Mononuclear cell (primary cell): ENCODE data around the gene SLC25A29. TPM values are rescaled to one million over a fixed set of nuclear protein-coding genes. Genes with fewer than 3 reads are reported as not detected.
A peak's percentile ranks its signal among the peaks of the same experiment; 100 is the strongest.
"Not testable (repeated sequence)": the region's sequence is repeated elsewhere in the genome, so short reads cannot be mapped to it uniquely, and the experiment has no call there.

Experiments used
- H3K27me3 ChIP-seq: 2 replicates; pipeline ENCODE4 v1.6.0; 2011; ENCODE audit warnings: low read length, control low read depth; ENCODE audit not compliant: insufficient read depth
- H3K4me1 ChIP-seq: 2 replicates; pipeline ENCODE4 v1.5.1; 2011; ENCODE audit warnings: mild to moderate bottlenecking, low read length, control low read depth; ENCODE audit not compliant: insufficient read depth
- H3K4me3 ChIP-seq: 2 replicates; pipeline ENCODE4 v1.5.1; 2011; ENCODE audit warnings: mild to moderate bottlenecking, low read length, moderate library complexity
- H3K9me3 ChIP-seq: 2 replicates; pipeline ENCODE4 v1.5.1; 2011; ENCODE audit warnings: low read depth, mild to moderate bottlenecking, control low read depth, low read length
- total RNA-seq: library from RNA; depleted of rRNA; stranded (reverse); fragments of >200 nt; gene quantifications from one replicate; pipeline ENCODE4 v1.2.3, GENCODE V29; 2012

The SLC25A29 gene
- total RNA-seq, 1 donor: 9.2 TPM

- peak overlapping the region; percentile 68 for H3K4me3 ChIP-seq
- H3K9me3 ChIP-seq: no peaks in the 10 kb centered on the region
- peaks cover 20% of the 10 kb centered on the region for H3K4me1 ChIP-seq
These were observed 20.3 kb downstream of the SLC25A29 start for GRCh38 chr14:100285913-100286400.

GRCh38 chr14:100285021-100285912, 21.0 kb downstream of the SLC25A29 start:
- Histone ChIP-seq H3K4me1 (peaks cover 17% of the 10 kb centered on the region), H3K9me3 (no peaks in the 10 kb centered on the region), H3K27me3 (no peaks in the 10 kb centered on the region), H3K4me3 (peak overlapping the region; percentile 68)

More at GRCh38 chr14:100285913-100286400, 20.3 kb downstream of the SLC25A29 start:
- H3K27me3 ChIP-seq: no peaks in the 10 kb centered on the region

DNA sequence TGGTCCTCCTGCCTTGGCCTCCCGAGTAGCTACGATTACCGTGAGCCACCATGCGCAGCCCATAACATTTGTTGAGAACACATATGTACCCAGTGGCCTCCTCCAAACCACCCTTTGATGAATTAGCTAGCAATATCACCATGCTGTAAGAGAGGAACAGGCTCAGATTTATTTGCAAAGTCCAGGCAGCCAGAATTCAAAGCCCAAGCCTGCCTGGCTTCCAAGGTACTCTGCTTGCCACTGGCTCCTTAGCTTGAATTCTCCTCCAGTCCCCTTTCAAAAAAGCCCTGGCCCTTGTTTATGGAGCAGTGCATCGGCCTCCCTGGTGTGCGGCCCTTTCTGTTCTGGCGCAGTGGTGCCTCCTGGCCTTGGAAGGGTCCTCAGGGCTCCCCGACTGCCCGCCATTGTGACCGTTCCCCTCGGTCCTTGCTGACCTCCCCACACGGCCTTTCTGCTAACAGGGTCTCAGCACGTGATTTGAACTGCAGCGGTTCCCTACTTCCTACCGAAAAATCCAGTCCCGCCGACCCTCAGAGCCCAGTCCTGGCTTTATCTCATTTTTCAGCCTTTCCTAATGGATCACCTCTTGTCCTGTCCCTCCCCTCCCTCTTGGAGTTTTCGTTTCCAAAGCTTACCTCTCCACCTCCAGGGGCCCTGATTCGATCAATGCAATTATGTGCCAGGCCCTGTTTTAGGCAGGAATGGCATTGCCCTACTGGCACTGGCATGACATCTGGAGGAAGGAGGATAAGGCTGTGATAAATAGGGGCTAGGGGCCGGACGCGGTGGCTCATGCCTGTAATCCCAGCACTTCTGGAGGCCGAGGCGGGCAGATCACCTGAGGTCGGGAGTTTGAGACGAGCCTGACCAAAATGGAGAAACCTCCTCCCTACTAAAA, 22.0 kb downstream of the SLC25A29 start:
- no peaks in the 10 kb centered on the region for H3K9me3 ChIP-seq
- no peaks in the 10 kb centered on the region for H3K27me3 ChIP-seq
- peaks cover 14% of the 10 kb centered on the region for H3K4me1 ChIP-seq
- H3K4me3 ChIP-seq: no peak overlapping the region

- peaks cover 22% of the 10 kb centered on the region for H3K4me1 ChIP-seq
- not testable (repeated sequence) for H3K4me3 ChIP-seq, H3K27me3 ChIP-seq, H3K9me3 ChIP-seq
These were observed 22.8 kb downstream of the SLC25A29 start for GRCh38 chr14:100283436-100283835.

- Histone ChIP-seq H3K9me3 (no peaks in the 10 kb centered on the region), H3K27me3 (no peaks in the 10 kb centered on the region), H3K4me1 (peaks cover 24% of the 10 kb centered on the region), H3K4me3 (no peak overlapping the region)
These were observed 23.4 kb downstream of the SLC25A29 start for GRCh38 chr14:100282766-100283419.

DNA sequence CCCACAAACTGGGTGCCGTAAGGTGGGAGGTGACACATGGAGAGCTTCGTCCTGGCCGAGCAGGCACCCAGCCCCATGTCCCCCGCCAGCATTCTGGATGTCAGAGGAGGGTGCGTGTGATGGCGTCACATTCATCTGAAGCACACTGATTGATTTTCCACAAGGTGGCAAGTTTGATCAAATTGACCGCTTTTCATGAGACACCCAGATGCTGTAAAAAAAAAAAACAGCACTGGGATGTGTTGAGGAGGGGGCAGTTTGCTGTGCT, 24.2 kb downstream of the SLC25A29 start:
- Histone ChIP-seq H3K4me1 (peaks cover 24% of the 10 kb centered on the region), H3K4me3 (no peak overlapping the region), H3K9me3 (no peaks in the 10 kb centered on the region), H3K27me3 (no peaks in the 10 kb centered on the region)

- Histone ChIP-seq H3K4me3 (no peak overlapping the region), H3K27me3 (no peaks in the 10 kb centered on the region), H3K9me3 (no peaks in the 10 kb centered on the region), H3K4me1 (peaks cover 24% of the 10 kb centered on the region)
These were observed 24.8 kb downstream of the SLC25A29 start for GRCh38 chr14:100281286-100282082.

GRCh38 chr14:100279563-100279962, 26.7 kb downstream of the SLC25A29 start:
- Histone ChIP-seq H3K4me3 (no peak overlapping the region), H3K9me3 (no peaks in the 10 kb centered on the region), H3K27me3 (no peaks in the 10 kb centered on the region), H3K4me1 (peaks cover 21% of the 10 kb centered on the region)

DNA sequence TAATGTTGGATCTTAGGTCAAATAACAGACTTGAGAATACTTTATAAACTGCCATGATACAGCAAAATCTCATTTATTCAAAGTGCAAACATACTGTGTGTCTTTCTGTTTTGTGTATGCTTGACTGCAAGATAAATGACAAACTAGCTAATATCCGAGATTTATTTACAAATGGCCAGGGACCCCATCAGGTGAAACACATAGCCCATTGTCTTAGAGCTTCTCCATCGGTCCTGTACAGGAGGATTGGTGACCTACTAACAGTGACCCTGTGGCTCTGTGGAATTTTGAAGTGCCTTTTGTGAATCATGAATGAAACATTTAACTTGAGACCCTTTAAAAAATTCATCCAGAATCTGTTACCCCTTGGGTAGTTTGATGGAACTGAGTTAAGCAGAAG, 27.1 kb downstream of the SLC25A29 start:
- H3K4me1 ChIP-seq: peaks cover 20% of the 10 kb centered on the region
- no peaks in the 10 kb centered on the region for H3K9me3 ChIP-seq
- H3K27me3 ChIP-seq: no peaks in the 10 kb centered on the region
- no peak overlapping the region for H3K4me3 ChIP-seq

GRCh38 chr14:100278702-100279101, 27.5 kb downstream of the SLC25A29 start:
- no peaks in the 10 kb centered on the region for H3K27me3 ChIP-seq
- no peaks in the 10 kb centered on the region for H3K9me3 ChIP-seq
- no peak overlapping the region for H3K4me3 ChIP-seq
- H3K4me1 ChIP-seq: peaks cover 20% of the 10 kb centered on the region

DNA sequence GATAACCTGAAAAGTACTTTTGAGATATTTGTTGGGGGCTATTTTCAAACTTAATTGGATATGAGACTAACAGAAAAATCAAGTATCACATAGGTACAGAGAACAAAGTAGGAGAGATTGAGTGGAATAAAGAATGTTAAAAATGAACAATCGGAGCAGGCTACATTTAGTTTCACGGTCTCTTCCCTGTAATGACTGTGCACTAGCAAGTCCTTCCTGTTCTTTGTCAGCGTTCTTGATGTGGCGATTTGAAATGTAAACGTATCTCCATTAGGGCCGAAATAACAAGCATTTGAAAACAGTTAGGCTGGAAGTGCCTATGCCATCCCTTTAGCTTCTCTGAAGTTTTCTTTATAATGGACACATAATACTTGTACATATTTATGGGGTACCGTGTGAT, 31.0 kb downstream of the SLC25A29 start:
- Histone ChIP-seq H3K4me1 (peaks cover 20% of the 10 kb centered on the region), H3K27me3 (no peaks in the 10 kb centered on the region), H3K4me3 (no peak overlapping the region), H3K9me3 (no peaks in the 10 kb centered on the region)

GRCh38 chr14:100274250-100274649, 32.0 kb downstream of the SLC25A29 start:
- H3K9me3 ChIP-seq: no peaks in the 10 kb centered on the region
- H3K27me3 ChIP-seq: no peaks in the 10 kb centered on the region
- H3K4me1 ChIP-seq: peaks cover 19% of the 10 kb centered on the region
- no peak overlapping the region for H3K4me3 ChIP-seq

DNA sequence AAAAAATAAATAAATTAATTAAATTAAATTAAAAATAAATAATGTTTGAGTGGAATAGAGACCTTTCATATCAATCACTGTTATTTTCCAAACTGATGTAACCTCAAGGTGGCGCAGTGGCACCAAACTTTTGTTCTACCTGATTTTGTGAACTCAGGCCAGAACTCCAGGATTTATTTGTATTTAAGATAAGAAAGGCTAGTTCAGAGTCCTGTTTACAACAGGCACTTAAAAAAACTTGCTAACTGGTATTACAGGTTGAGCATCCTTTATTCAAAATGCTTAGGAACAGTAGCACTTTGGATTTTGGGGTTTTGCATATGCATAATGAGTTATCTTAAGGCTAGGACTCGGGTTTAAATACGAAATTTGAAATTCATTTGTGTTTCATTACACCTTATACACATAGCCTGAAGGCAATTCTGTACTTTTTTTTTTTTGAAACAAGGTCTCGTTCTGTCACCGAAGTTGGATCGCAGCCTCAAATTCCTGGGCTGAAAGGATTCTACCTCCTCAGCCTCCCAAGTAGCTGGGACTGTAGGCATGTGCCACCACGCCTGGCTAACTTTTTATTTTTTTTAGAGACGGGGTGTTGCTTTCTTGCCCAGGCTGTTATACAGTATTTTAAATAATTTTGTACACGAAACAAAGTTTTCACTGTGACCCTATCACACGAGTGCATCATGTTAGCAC, 34.9 kb downstream of the SLC25A29 start:
- Histone ChIP-seq H3K27me3 (no peaks in the 10 kb centered on the region), H3K9me3 (no peaks in the 10 kb centered on the region), H3K4me1 (peaks cover 9% of the 10 kb centered on the region), H3K4me3 (no peak overlapping the region)
